Effector memory CD8-positive, alpha-beta T cell (primary cell): Measurements from ENCODE around the gene CPB1.
"Not testable (repeated sequence)": the region's sequence is repeated elsewhere in the genome, so short reads cannot be mapped to it uniquely, and the experiment has no call there.

Experiments
- ATAC-seq: fragments of 150-1000 bp; cut with Tn5 transposase; replicated peaks from 2 replicates; pipeline ENCODE4 v1.10.0; 2021; ENCODE audit warnings: mild to moderate bottlenecking, moderate library complexity
- DNase-seq, 3 experiments: peaks; one replicate each; pipeline ENCODE4 v3.0.0; 2021
- H3K27ac Mint-ChIP-seq, 2 donors: one replicate each; pipeline ENCODE4 v1.8.0; 2022; ENCODE audit warnings: mild to moderate bottlenecking in 2 of 2, mixed read lengths in 2 of 2, moderate library complexity in 2 of 2
- H3K27me3 Mint-ChIP-seq, 2 donors: one replicate each; pipeline ENCODE4 v1.8.0; 2022; ENCODE audit warnings: mixed read lengths in 2 of 2
- H3K36me3 Mint-ChIP-seq: one replicate; pipeline ENCODE4 v1.8.0; 2022; ENCODE audit warnings: mild to moderate bottlenecking, moderate library complexity, mixed read lengths; ENCODE audit not compliant: insufficient read depth
- H3K4me1 Mint-ChIP-seq, 2 donors: one replicate each; pipeline ENCODE4 v1.8.0; 2022; ENCODE audit warnings: low read depth in 2 of 2, mixed read lengths in 2 of 2
- H3K4me3 Mint-ChIP-seq, 2 donors: one replicate each; pipeline ENCODE4 v1.8.0; 2022; ENCODE audit warnings: mild to moderate bottlenecking in 2 of 2, mixed read lengths in 2 of 2, moderate library complexity in 2 of 2
- H3K9me3 Mint-ChIP-seq, 2 donors: one replicate each; pipeline ENCODE4 v1.8.0; 2022; ENCODE audit warnings: mixed read lengths in 2 of 2
- total RNA-seq, 9 experiments: gene quantifications; one replicate each; lab custom pipeline; 2026; lab: John Stamatoyannopoulos, UW

CPB1 gene
- total RNA-seq: 0 reads per million in 9 experiments

- no peaks in the 10 kb centered on the region for H3K27me3 Mint-ChIP-seq
- H3K9me3 Mint-ChIP-seq: no peaks in the 10 kb centered on the region
- H3K27ac Mint-ChIP-seq: no peak within 1 kb of the TSS
- peaks cover 4% of the 10 kb centered on the region for H3K36me3 Mint-ChIP-seq
- no peak within 1 kb of the TSS for H3K4me3 Mint-ChIP-seq
- ATAC-seq (no peak), DNase-seq (no peak)
- H3K4me1 Mint-ChIP-seq: no peaks in the 10 kb centered on the region
Measured at GRCh38 chr3:148827585-148827984, at the start of gene CPB1. CPB1 (plus strand) TSS chr3:148827811; CDS start chr3:148827824, 13 bp downstream.

DNA sequence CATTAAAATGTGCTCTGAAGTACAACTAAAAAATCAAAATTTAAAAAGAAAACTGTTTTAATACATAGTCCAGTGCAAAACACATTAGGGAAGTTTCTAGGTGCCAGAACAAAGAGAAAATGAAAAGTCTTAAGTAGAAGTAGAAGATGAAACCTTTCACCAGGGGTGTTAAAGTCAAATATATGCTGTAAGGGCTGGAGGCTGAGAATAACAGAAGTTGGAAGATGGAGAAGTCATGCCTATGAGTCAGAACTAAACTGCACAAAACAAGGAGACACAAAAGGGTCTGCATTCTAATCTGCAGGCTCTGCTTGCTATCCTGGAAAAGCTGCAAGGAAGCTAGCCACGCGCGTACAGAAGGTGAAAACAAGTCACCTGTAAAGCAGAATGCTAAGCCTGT lies 48.7 kb upstream of the CPB1 start:
- peaks cover 3 to 7% of the 10 kb centered on the region in 2 donors for H3K9me3 Mint-ChIP-seq
- no peak overlapping the region for H3K4me3 Mint-ChIP-seq
- DNase-seq (no peak), ATAC-seq (no peak)
- no peaks in the 10 kb centered on the region for H3K27me3 Mint-ChIP-seq
- H3K27ac Mint-ChIP-seq: no peak overlapping the region
- H3K36me3 Mint-ChIP-seq: no peaks in the 10 kb centered on the region
- no peaks in the 10 kb centered on the region for H3K4me1 Mint-ChIP-seq

- ATAC-seq, H3K9me3 Mint-ChIP-seq, H3K36me3 Mint-ChIP-seq, H3K27ac Mint-ChIP-seq, H3K4me3 Mint-ChIP-seq, DNase-seq, H3K4me1 Mint-ChIP-seq, H3K27me3 Mint-ChIP-seq: not testable (repeated sequence)
Measured at GRCh38 chr3:148785026-148785425, 42.6 kb upstream of the CPB1 start.

DNA sequence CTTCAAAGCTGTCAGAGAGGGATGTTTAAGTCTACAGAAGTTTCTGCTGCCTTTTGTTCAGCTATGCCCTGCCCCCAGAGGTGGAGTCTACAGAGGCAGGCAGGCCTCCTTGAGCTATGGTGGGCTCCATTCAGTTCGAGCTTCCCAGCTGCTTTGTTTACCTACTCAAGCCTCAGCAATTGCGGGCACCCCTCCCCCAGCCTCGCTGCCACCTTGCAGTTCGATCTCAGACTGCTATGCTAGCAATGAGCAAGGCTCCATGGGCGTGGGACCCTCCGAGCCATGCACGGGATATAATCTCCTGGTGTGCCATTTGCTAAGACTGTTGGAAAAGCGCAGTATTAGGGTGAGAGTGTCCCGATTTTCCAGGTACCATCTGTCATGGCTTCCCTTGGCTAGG lies 41.5 kb upstream of the CPB1 start:
- not testable (repeated sequence) for H3K27me3 Mint-ChIP-seq, ATAC-seq, DNase-seq, H3K9me3 Mint-ChIP-seq, H3K27ac Mint-ChIP-seq, H3K4me3 Mint-ChIP-seq, H3K36me3 Mint-ChIP-seq, H3K4me1 Mint-ChIP-seq

GRCh38 chr3:148789146-148789545 lies 38.5 kb upstream of the CPB1 start:
- no peak overlapping the region for H3K27ac Mint-ChIP-seq
- H3K36me3 Mint-ChIP-seq: peaks cover 3% of the 10 kb centered on the region
- DNase-seq: no peak
- H3K4me1 Mint-ChIP-seq: no peaks in the 10 kb centered on the region
- H3K4me3 Mint-ChIP-seq: no peak overlapping the region
- H3K9me3 Mint-ChIP-seq: no peaks in the 10 kb centered on the region
- no peak for ATAC-seq
- H3K27me3 Mint-ChIP-seq: no peaks in the 10 kb centered on the region

- no peaks in the 10 kb centered on the region for H3K9me3 Mint-ChIP-seq
- no peak overlapping the region for H3K27ac Mint-ChIP-seq
- peaks cover 3% of the 10 kb centered on the region for H3K36me3 Mint-ChIP-seq
- H3K4me1 Mint-ChIP-seq: no peaks in the 10 kb centered on the region
- DNase-seq (no peak), ATAC-seq (no peak)
- H3K4me3 Mint-ChIP-seq: no peak overlapping the region
- H3K27me3 Mint-ChIP-seq: no peaks in the 10 kb centered on the region
Measured at GRCh38 chr3:148789906-148790305, 37.7 kb upstream of the CPB1 start.

DNA sequence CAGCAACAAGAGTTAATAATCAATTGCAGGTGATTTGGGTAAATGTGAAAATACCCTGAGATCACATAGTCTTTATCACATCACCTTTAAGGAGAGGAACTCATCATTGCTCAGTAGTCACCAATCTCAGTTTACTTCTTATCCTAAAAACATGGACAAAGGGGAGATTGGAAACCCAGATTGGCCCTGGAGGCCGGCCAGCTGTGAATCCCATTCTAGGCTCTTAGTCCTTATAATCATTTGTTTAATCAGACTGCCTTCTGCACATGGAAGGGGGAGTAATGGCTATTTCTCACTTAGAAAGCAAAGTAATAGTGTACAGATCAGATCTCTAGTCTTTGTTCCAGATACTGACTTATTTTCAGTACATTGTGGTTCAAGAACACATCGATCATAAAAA lies 37.2 kb upstream of the CPB1 start:
- Mint-ChIP-seq H3K4me3 (no peak overlapping the region), H3K27ac (no peak overlapping the region), H3K36me3 (peaks cover 3% of the 10 kb centered on the region), H3K27me3 (no peaks in the 10 kb centered on the region), H3K4me1 (no peaks in the 10 kb centered on the region), H3K9me3 (no peaks in the 10 kb centered on the region)
- ATAC-seq (no peak), DNase-seq (no peak)

- DNase-seq (no peak), ATAC-seq (no peak)
- Mint-ChIP-seq H3K27me3 (no peaks in the 10 kb centered on the region), H3K27ac (no peak overlapping the region), H3K4me3 (no peak overlapping the region), H3K36me3 (peaks cover 3% of the 10 kb centered on the region), H3K9me3 (no peaks in the 10 kb centered on the region), H3K4me1 (no peaks in the 10 kb centered on the region)
Measured at GRCh38 chr3:148790851-148791735, 36.5 kb upstream of the CPB1 start.

DNA sequence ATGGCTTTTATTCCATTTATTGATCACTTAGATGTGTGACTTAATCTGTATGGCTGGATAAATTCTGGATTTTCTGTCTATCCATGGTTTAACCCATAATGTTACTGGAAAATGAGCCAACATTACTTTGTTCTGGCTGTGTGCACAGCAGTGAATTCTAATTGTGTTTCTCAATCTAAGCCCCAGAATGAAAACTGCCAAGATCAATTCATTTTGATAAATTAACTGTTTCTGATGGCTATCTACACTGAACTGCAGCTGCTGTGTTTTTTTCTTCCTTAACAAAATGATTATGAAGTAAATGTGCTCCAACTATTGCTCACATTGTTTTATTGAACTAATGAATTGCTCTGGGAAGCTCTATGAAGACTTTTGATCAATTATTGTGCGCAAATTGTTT lies 35.7 kb upstream of the CPB1 start:
- H3K4me1 Mint-ChIP-seq: no peaks in the 10 kb centered on the region
- H3K36me3 Mint-ChIP-seq: no peaks in the 10 kb centered on the region
- H3K27me3 Mint-ChIP-seq: no peaks in the 10 kb centered on the region
- no peaks in the 10 kb centered on the region for H3K9me3 Mint-ChIP-seq
- no peak for DNase-seq
- H3K4me3 Mint-ChIP-seq: no peak overlapping the region
- no peak overlapping the region for H3K27ac Mint-ChIP-seq
- ATAC-seq: no peak

GRCh38 chr3:148792516-148792915 lies 35.1 kb upstream of the CPB1 start:
- Mint-ChIP-seq H3K4me1 (no peaks in the 10 kb centered on the region), H3K9me3 (no peaks in the 10 kb centered on the region), H3K27ac (no peak overlapping the region), H3K4me3 (no peak overlapping the region), H3K27me3 (no peaks in the 10 kb centered on the region), H3K36me3 (no peaks in the 10 kb centered on the region)
- ATAC-seq: no peak
- no peak for DNase-seq

GRCh38 chr3:148796799-148797198 lies 30.8 kb upstream of the CPB1 start:
- H3K4me1 Mint-ChIP-seq: no peaks in the 10 kb centered on the region
- H3K36me3 Mint-ChIP-seq: no peaks in the 10 kb centered on the region
- ATAC-seq (no peak), DNase-seq (no peak)
- peaks cover 5 to 6% of the 10 kb centered on the region in 2 donors for H3K27me3 Mint-ChIP-seq
- no peak overlapping the region for H3K27ac Mint-ChIP-seq
- no peak overlapping the region for H3K4me3 Mint-ChIP-seq
- H3K9me3 Mint-ChIP-seq: peaks cover 0 to 3% of the 10 kb centered on the region in 2 donors

DNA sequence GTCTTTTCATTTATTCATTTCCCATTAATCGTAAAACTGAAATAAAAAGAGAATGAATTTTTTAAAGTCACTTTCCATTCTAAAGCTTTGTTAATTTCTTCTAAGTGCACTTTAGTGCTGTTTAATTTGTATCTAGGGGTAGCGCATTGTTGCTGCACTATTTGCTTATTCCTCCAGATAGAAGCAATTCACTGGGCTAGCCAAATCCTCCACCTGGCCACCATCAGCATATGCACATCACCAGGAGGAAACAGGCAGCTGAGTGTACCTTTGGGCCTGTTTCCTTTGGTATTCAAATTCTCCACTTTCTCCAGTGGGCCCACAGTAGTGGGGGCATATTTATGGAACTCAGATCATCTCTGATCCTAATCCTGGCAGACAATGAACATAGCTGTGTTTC lies 29.8 kb upstream of the CPB1 start:
- no peaks in the 10 kb centered on the region for H3K36me3 Mint-ChIP-seq
- ATAC-seq (no peak), DNase-seq (no peak)
- no peak overlapping the region for H3K4me3 Mint-ChIP-seq
- H3K27ac Mint-ChIP-seq: no peak overlapping the region
- H3K9me3 Mint-ChIP-seq: peaks cover 0 to 3% of the 10 kb centered on the region in 2 donors
- peaks cover 6 to 12% of the 10 kb centered on the region in 2 donors for H3K27me3 Mint-ChIP-seq
- no peaks in the 10 kb centered on the region for H3K4me1 Mint-ChIP-seq

DNA sequence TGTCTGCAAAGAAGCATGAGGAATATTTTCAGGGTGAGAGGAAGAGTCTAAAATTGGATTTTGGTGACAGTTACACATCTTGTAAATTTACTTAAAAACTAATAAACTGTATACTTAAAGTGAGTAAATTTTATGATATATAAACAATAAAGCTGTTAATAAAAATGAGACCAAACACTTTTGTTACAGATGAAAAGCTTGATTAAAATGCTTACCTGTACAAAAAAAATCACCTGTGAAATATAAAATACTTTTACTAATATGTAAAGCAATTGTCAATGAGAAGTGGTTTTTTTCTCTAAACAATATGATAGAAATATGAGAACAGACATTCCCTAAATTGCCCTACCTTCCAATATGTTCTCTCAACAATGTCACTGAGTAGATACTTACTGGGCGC lies 27.2 kb upstream of the CPB1 start:
- H3K4me3 Mint-ChIP-seq: no peak overlapping the region
- peaks cover 0 to 3% of the 10 kb centered on the region in 2 donors for H3K9me3 Mint-ChIP-seq
- H3K27me3 Mint-ChIP-seq: peaks cover 6 to 12% of the 10 kb centered on the region in 2 donors
- H3K36me3 Mint-ChIP-seq: no peaks in the 10 kb centered on the region
- H3K4me1 Mint-ChIP-seq: no peaks in the 10 kb centered on the region
- H3K27ac Mint-ChIP-seq: no peak overlapping the region
- DNase-seq (no peak), ATAC-seq (no peak)

GRCh38 chr3:148809835-148810234 lies 17.8 kb upstream of the CPB1 start:
- ATAC-seq (no peak), DNase-seq (no peak)
- H3K27me3 Mint-ChIP-seq: peaks cover 11 to 22% of the 10 kb centered on the region in 2 donors
- H3K9me3 Mint-ChIP-seq: no peaks in the 10 kb centered on the region
- H3K27ac Mint-ChIP-seq: no peak overlapping the region
- no peaks in the 10 kb centered on the region for H3K4me1 Mint-ChIP-seq
- no peak overlapping the region for H3K4me3 Mint-ChIP-seq
- no peaks in the 10 kb centered on the region for H3K36me3 Mint-ChIP-seq
